ENCODE results near the gene SORCS1.

Gene SORCS1

DNA sequence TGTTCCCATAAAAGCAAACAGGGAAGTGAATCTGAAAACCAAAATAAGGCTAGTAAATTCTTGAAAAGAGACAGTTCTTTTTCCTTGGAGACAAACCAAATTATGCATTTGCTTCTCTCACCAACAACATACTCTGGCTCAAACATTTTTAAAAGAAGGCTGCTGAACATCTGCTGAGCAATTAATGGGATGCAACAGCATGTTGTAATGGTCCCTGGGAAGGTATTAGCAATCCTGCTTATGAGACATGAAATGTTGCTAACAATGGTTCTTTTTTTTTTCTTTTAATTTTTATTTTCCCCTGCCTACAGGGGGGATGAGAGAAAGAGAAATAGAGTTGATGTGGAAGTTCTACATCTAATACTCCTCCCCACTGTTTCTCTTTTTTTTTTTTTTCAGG lies 572.1 kb downstream of the SORCS1 start:
- Histone ChIP-seq H3K27me3 (ENCODE audit: low read depth) (no peaks in the 10 kb centered on the region), H3K4me3 (no peak overlapping the region), H3K4me1 (no peaks in the 10 kb centered on the region), H3K9me3 (no peaks in the 10 kb centered on the region), H3K36me3 (replicated peaks) (no peaks in the 10 kb centered on the region)
- DNase-seq (ENCODE audit: low spot score in 2 of 2): no peak
- in situ Hi-C loops (cut with MboI; ENCODE audit: low sequenced_read_pairs): no loop called here

DNA sequence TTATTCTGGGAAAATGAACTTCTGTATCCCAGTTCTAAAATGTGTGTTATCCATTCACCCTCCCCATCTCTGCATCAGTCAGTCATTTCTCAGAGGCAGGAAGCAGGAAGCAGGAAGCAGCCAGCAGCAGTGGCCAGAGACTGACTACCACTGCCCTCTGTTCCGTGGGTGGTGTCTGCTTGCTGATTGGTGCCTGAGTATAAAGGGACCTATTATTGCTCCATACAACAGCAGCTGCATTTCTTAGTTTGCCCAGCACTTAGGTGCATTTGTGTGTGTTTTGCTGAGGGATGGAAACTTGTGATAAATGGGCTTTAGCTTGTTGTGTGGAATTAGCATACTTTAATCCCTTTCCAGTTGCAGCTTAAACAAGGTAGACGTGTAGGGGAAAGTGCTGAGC lies 582.2 kb downstream of the SORCS1 start:
- in situ Hi-C loops (cut with MboI; ENCODE audit: low sequenced_read_pairs): no loop called here
- Histone ChIP-seq H3K4me3 (no peak overlapping the region), H3K4me1 (no peaks in the 10 kb centered on the region), H3K36me3 (replicated peaks) (no peaks in the 10 kb centered on the region), H3K27me3 (ENCODE audit: low read depth) (no peaks in the 10 kb centered on the region), H3K9me3 (no peaks in the 10 kb centered on the region)
- no peak for DNase-seq (ENCODE audit: low spot score in 2 of 2)

DNA sequence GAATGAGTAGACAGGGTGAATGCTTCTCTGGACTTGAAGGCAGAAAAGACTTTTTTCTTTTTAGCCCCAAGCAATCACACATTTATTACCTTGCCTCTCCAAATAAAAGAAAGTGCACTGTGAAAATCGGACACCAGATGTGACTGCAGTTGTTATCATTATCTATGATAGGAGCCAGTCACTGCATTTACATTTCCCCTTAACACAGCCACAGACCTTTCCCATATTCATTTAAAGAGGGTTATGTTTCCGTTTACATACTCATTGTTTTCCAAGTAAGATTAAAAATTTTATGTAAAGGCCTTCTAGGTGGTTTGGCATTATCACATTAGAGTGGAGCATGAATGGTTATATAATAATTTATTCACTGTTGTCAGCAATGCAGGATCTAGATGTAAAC lies 586.8 kb downstream of the SORCS1 start:
- Histone ChIP-seq H3K27me3 (ENCODE audit: low read depth) (no peaks in the 10 kb centered on the region), H3K4me3 (no peak overlapping the region), H3K36me3 (replicated peaks) (no peaks in the 10 kb centered on the region), H3K4me1 (no peaks in the 10 kb centered on the region), H3K9me3 (no peaks in the 10 kb centered on the region)
- no peak for DNase-seq (ENCODE audit: low spot score in 2 of 2)
- in situ Hi-C loops (cut with MboI; ENCODE audit: low sequenced_read_pairs): no loop called here

DNA sequence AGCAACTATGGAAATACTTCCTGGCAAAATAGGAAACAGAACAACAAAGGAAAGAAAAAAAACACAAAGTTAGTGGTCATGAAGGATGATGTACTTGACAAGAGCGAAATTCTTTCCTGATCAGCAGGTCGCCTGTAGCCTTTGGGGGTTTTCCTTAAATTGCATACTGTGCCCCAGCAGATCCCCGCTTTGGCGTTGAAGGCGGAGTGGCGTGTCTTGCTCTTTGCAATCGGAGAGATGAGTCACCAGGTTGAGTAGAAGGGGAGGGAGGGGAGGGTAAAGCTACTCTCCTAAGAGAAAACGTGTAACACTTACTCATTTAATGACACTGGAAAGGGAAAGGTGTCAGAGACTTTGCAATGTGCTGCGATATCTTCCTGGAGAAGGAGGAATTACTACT lies 587.2 kb downstream of the SORCS1 start:
- Histone ChIP-seq H3K4me3 (no peak overlapping the region), H3K27me3 (ENCODE audit: low read depth) (no peaks in the 10 kb centered on the region), H3K4me1 (no peaks in the 10 kb centered on the region), H3K9me3 (no peaks in the 10 kb centered on the region), H3K36me3 (replicated peaks) (no peaks in the 10 kb centered on the region)
- no peak for DNase-seq (ENCODE audit: low spot score in 2 of 2)
- in situ Hi-C loops (cut with MboI; ENCODE audit: low sequenced_read_pairs): no loop called here

DNA sequence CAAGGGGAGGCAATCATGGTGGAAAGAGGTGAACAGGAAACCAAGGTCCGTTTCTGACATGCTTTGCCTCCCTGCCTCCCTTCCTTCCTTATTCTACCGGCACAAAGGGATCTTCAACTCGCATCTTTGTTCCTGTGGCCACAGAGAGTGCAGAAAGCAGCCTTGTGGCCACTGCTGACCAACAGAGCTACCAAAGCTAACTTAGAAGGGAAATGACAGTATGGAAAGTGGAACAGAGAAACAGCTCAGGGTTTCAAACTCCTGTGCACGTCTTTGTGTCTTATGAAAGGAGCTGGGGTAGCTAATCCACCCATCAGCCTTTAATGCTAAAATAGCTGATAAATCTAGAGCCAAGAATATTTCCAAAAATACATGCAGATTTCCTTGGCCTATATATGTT lies 588.0 kb downstream of the SORCS1 start:
- no peaks in the 10 kb centered on the region for H3K9me3 ChIP-seq
- H3K36me3 ChIP-seq (replicated peaks): no peaks in the 10 kb centered on the region
- no peak for DNase-seq (ENCODE audit: low spot score in 2 of 2)
- in situ Hi-C loops (cut with MboI; ENCODE audit: low sequenced_read_pairs): no loop called here
- H3K27me3 ChIP-seq (ENCODE audit: low read depth): no peaks in the 10 kb centered on the region
- no peak overlapping the region for H3K4me3 ChIP-seq
- no peaks in the 10 kb centered on the region for H3K4me1 ChIP-seq

DNA sequence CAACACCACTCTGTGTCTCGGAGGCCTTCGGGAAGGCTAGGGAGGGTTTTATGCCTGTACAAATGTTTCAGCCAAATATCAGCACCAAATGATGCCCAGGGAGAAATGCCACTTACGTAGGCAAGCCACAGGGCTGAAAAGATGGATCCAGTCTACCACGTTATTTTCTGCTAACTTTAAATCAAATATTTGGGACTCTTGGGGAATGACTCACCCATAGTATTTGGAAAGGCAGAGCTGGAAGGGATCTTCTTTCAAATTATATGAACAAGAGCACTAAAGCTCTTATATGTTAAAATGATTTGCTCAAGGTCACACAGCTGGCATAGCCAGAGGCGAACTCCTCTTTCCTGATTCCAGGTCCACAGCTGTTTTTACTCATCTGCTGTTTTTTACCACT lies 591.4 kb downstream of the SORCS1 start:
- Histone ChIP-seq H3K27me3 (ENCODE audit: low read depth) (no peaks in the 10 kb centered on the region), H3K36me3 (replicated peaks) (no peaks in the 10 kb centered on the region), H3K9me3 (no peaks in the 10 kb centered on the region), H3K4me1 (no peaks in the 10 kb centered on the region), H3K4me3 (no peak overlapping the region)
- no peak for DNase-seq (ENCODE audit: low spot score in 2 of 2)
- in situ Hi-C loops (cut with MboI; ENCODE audit: low sequenced_read_pairs): no loop called here

DNA sequence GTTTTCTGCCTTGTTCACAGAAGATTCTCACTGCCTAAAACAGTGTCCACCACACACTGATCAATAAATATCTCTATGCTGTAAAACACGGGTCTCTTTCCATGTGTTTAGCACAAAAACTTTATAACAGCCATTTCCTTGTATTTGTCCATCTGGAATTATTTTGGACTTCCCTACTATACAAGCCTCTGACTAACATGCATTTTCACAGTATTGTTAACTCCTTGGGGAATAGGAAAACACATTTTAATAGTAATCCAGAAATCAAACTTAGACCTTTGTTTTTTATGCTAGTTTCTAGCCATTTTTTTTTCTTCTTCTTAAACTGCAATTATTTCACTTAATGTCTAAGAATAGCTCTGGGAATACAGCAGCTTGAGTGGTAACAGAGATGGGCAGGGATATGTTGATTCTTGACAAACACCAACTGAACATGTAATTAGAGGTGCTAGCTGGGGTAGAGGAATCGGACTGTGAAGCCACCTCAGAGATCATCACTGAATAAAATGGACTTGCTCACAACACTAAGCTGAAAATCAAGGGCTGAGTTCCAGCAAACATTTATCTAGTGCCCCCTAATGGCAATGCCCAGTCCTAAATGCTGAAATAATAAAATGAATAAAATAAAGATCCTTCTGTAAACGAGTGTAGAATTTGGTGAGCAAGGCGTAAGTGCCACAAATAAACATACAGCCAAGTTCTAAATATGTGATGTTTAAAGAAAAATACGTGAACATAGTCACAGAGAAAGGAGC lies 593.1 kb downstream of the SORCS1 start:
- Histone ChIP-seq H3K4me1 (no peaks in the 10 kb centered on the region), H3K4me3 (no peak overlapping the region), H3K9me3 (no peaks in the 10 kb centered on the region), H3K27me3 (ENCODE audit: low read depth) (no peaks in the 10 kb centered on the region), H3K36me3 (replicated peaks) (no peaks in the 10 kb centered on the region)
- in situ Hi-C loops (cut with MboI; ENCODE audit: low sequenced_read_pairs): no loop called here
- DNase-seq (ENCODE audit: low spot score in 2 of 2): peak in 1 of 2 experiments; percentile 8

DNA sequence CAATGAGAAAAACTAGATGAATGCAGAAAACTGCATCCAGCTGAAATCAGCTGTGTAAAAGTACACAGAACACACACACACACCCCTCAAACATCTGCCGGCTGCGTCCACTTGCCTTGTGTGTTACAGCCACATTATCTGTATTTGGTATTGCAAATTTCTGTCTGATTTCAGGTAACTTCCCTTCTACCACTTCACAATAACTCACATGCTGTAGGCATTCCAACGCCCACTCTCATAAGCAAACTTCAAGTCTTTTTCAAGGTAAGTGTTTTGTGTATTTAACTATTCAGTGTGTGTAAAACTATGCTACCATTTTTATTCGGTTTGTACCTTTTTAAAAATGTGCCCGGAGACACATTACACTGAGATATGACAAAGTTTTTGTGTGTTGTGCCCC lies 594.2 kb downstream of the SORCS1 start:
- no peaks in the 10 kb centered on the region for H3K36me3 ChIP-seq (replicated peaks)
- no peak overlapping the region for H3K4me3 ChIP-seq
- no peaks in the 10 kb centered on the region for H3K4me1 ChIP-seq
- in situ Hi-C loops (cut with MboI; ENCODE audit: low sequenced_read_pairs): no loop called here
- no peaks in the 10 kb centered on the region for H3K27me3 ChIP-seq (ENCODE audit: low read depth)
- H3K9me3 ChIP-seq: no peaks in the 10 kb centered on the region
- no peak for DNase-seq (ENCODE audit: low spot score in 2 of 2)

DNA sequence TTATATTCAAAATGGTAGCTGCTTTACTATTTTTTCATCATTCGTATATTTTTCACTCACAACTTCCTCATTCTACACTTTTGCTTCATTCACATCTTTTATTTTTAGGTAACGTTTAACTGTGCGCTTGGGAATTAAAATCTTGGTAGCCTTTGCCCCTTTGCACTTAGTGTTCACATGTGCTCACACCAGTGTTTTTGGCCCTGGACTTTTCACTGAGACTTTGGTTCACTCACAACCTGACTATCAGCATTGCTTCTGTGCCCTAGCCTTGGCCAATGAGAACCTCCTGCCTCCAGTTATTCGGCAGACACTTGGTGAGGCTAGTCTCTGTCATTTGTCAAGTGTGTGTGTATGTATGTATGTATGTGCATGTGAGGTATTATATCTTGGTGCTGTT lies 596.9 kb downstream of the SORCS1 start:
- Histone ChIP-seq H3K9me3 (no peaks in the 10 kb centered on the region), H3K27me3 (ENCODE audit: low read depth) (no peaks in the 10 kb centered on the region), H3K4me3 (no peak overlapping the region), H3K36me3 (replicated peaks) (no peaks in the 10 kb centered on the region), H3K4me1 (no peaks in the 10 kb centered on the region)
- no peak for DNase-seq (ENCODE audit: low spot score in 2 of 2)
- in situ Hi-C loops (cut with MboI; ENCODE audit: low sequenced_read_pairs): no loop called here

DNA sequence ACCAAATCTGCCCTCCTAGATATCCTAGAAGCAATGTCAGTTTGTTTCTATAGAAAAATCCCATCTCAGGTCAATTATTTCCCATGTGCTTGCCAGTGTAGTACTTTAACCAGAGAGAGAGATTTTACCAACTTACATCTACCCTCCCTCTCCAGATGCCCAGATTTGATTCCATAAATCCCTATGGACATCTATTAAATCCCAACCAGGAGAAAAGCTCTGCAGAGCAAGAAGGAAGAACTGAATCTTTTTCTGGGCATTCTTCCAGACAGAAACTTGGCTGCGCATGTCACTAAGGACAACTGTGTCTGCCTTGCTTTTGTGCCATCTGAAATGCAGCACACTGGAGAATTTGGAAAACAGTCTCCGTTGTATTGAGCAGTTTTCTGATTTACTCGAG lies 597.6 kb downstream of the SORCS1 start:
- Histone ChIP-seq H3K36me3 (replicated peaks) (no peaks in the 10 kb centered on the region), H3K9me3 (no peaks in the 10 kb centered on the region), H3K27me3 (ENCODE audit: low read depth) (no peaks in the 10 kb centered on the region), H3K4me1 (no peaks in the 10 kb centered on the region), H3K4me3 (no peak overlapping the region)
- in situ Hi-C loops (cut with MboI; ENCODE audit: low sequenced_read_pairs): no loop called here
- no peak for DNase-seq (ENCODE audit: low spot score in 2 of 2)

DNA sequence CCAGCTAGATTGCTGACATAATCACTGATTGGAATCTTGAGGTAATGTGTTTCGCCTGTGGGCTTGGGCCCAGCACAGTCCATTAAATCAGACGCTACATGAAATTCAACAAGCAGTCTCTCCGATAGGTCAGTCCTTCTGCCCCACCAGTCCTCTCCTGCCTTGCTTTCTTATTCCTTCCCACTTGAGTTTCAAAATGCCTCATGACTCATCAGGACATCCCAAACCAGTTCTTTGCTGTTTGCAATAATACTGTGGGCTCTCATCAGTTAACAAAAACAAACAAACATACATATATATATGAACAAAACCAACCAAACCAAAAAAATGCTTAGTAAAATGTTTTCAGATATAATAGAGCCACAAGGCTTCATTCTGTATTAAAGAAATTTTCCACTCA lies 599.0 kb downstream of the SORCS1 start:
- H3K9me3 ChIP-seq: no peaks in the 10 kb centered on the region
- H3K36me3 ChIP-seq (replicated peaks): no peaks in the 10 kb centered on the region
- H3K4me1 ChIP-seq: no peaks in the 10 kb centered on the region
- H3K4me3 ChIP-seq: no peak overlapping the region
- in situ Hi-C loops (cut with MboI; ENCODE audit: low sequenced_read_pairs): no loop called here
- no peak for DNase-seq (ENCODE audit: low spot score in 2 of 2)
- H3K27me3 ChIP-seq (ENCODE audit: low read depth): no peaks in the 10 kb centered on the region

DNA sequence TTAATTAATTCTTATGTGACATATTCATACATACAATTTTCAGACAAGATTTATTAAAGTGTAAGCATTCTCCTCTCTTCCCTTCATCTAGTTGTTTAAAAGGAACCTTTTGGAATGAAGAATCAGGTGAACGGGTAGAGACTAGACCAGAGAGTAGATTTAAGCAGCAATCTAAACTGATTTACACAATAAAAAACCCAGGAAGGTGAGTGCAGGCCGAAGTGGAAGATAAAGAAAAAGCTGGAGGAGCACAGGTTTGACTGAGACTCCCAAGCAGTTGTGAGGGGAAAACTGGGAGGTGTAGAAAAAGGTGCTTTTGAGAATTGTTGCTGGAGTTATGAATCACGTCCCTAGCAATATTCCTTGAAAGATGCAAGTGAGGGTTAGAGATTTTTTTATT lies 601.1 kb downstream of the SORCS1 start:
- Histone ChIP-seq H3K36me3 (replicated peaks) (no peaks in the 10 kb centered on the region), H3K9me3 (no peaks in the 10 kb centered on the region), H3K4me1 (no peaks in the 10 kb centered on the region), H3K27me3 (ENCODE audit: low read depth) (no peaks in the 10 kb centered on the region), H3K4me3 (no peak overlapping the region)
- in situ Hi-C loops (cut with MboI; ENCODE audit: low sequenced_read_pairs): no loop called here
- DNase-seq (ENCODE audit: low spot score in 2 of 2): no peak

DNA sequence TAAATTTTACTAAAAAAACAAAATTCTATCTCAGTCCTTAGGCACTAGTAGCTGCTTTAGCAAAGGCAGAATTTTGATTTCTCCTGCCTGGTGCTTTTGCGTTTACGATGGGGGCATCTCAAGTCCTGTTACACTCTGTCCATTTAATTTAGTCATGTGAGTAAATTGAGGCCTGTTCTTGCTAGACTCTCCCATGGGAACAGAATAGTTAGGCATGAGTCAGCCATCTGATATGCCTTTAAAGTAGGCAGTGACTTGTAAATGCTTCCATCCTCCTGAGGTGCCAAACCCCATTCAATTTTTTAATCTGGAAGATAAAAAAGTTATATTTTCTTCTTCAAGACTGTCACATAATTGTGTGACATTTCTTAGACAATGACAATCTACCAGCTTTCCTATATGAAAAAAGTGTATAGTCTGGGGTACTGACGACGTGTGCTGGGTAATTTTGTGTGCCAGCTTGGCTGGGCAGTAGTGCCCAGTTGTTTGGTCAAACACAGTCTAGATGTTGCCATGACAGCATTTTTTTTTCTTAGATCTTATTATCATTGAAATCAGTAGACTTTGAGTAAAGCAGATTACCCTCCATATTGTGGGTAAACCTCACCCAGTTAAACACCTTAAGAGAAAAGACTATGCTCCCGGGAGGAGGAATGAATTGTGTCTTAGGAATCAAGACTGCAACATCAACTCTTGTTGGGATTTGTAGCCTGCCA lies 603.4 kb downstream of the SORCS1 start:
- H3K36me3 ChIP-seq (replicated peaks): no peaks in the 10 kb centered on the region
- no peak overlapping the region for H3K4me3 ChIP-seq
- no peak for DNase-seq (ENCODE audit: low spot score in 2 of 2)
- H3K4me1 ChIP-seq: no peaks in the 10 kb centered on the region
- in situ Hi-C loops (cut with MboI; ENCODE audit: low sequenced_read_pairs): no loop called here
- no peaks in the 10 kb centered on the region for H3K27me3 ChIP-seq (ENCODE audit: low read depth)
- H3K9me3 ChIP-seq: no peaks in the 10 kb centered on the region

DNA sequence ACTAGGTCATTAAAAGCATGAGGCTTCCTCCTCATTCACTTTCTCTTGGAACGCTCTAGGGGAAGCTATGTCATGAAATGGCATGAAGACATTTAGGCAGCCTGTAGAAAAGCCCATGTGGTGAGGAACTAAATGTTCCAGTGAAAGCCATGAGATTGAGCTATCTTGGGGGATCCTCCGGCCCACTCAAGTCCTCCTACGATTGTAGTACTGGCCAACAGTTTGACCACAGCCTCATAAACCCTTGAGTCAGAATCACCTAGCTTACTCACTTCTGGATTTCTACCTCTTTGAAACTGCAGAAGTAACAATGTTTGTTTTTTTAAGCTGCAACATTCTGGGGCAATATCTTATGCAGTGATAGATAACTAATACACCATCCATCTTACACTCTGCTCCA lies 605.1 kb downstream of the SORCS1 start:
- Histone ChIP-seq H3K36me3 (replicated peaks) (no peaks in the 10 kb centered on the region), H3K4me1 (no peaks in the 10 kb centered on the region), H3K27me3 (ENCODE audit: low read depth) (no peaks in the 10 kb centered on the region), H3K4me3 (no peak overlapping the region), H3K9me3 (no peaks in the 10 kb centered on the region)
- in situ Hi-C loops (cut with MboI; ENCODE audit: low sequenced_read_pairs): no loop called here
- DNase-seq (ENCODE audit: low spot score in 2 of 2): no peak
